Glutamatergic neuron (in vitro differentiated cells): ENCODE results near the gene OLFM1. TPM values are rescaled to one million over a fixed set of nuclear protein-coding genes. Genes with fewer than 3 reads are reported as not detected.

Experiments
- DNase-seq: peaks from one replicate; pipeline ENCODE4 v3.0.0; 2022
- H3K27ac Mint-ChIP-seq: one replicate; pipeline ENCODE4 v1.8.0; 2020; ENCODE audit warnings: mild to moderate bottlenecking, mixed read lengths, inconsistent platforms; ENCODE audit not compliant: unreplicated experiment
- H3K27me3 Mint-ChIP-seq: one replicate; pipeline ENCODE4 v1.8.0; 2020; ENCODE audit warnings: mild to moderate bottlenecking, moderate library complexity, mixed read lengths, inconsistent platforms; ENCODE audit not compliant: unreplicated experiment
- H3K36me3 Mint-ChIP-seq: one replicate; pipeline ENCODE4 v1.8.0; 2020; ENCODE audit warnings: mild to moderate bottlenecking, mixed read lengths, inconsistent platforms; ENCODE audit not compliant: unreplicated experiment
- H3K4me1 Mint-ChIP-seq: one replicate; pipeline ENCODE4 v1.8.0; 2020; ENCODE audit warnings: mild to moderate bottlenecking, low read depth, mixed read lengths, inconsistent platforms; ENCODE audit not compliant: unreplicated experiment
- H3K4me3 Mint-ChIP-seq: one replicate; pipeline ENCODE4 v1.8.0; 2020; ENCODE audit warnings: mild to moderate bottlenecking, mixed read lengths, inconsistent platforms; ENCODE audit not compliant: unreplicated experiment
- H3K9me3 Mint-ChIP-seq: one replicate; pipeline ENCODE4 v1.8.0; 2020; ENCODE audit warnings: mild to moderate bottlenecking, moderate library complexity, mixed read lengths, inconsistent platforms; ENCODE audit not compliant: unreplicated experiment
- total RNA-seq: library from RNA; stranded (reverse); fragmentation: NEBNext Ultra II Directional; extraction: Animal tissue kit (Norgen Biotek cat#: 25700); gene quantifications from one replicate; pipeline ENCODE4 v1.2.1, GENCODE V29; 2021; ENCODE audit not compliant: unreplicated experiment
- TF ChIP-seq, protein P1 (sequence below): fragments of 200-600 bp; sonication (generic); IDR thresholded peaks from one replicate; pipeline ENCODE4 v1.5.0; 2021; ENCODE audit not compliant: partially characterized antibody, unreplicated experiment

Gene OLFM1
- total RNA-seq, 1 donor from 2014 or later, result 387 TPM

DNA sequence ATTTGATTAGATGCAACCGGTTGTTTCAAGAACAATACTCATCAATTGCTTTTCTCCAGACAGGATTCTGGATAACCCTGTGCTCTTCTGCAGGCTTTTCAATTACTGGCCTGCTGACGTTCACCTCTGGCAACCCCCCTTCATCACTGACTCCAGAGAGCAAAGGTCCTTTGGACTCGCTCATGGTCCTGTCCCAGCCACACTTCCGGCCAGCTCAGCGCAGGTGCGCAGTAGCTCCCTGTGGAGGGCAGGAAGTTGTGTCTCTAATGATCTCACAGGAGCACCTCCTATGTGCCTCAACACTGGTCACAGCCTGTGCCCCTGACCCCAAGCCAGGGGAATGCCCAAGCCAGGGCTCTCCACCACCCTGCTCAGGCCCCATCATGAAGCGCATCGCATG, 44.0 kb downstream of the OLFM1 start:
- DNase-seq, result no peak
- peaks cover 12% of the 10 kb centered on the region for H3K27me3 Mint-ChIP-seq
- H3K36me3 Mint-ChIP-seq, result no peaks in the 10 kb centered on the region
- H3K27ac Mint-ChIP-seq, result no peak overlapping the region
- TF ChIP-seq, protein P1, sequence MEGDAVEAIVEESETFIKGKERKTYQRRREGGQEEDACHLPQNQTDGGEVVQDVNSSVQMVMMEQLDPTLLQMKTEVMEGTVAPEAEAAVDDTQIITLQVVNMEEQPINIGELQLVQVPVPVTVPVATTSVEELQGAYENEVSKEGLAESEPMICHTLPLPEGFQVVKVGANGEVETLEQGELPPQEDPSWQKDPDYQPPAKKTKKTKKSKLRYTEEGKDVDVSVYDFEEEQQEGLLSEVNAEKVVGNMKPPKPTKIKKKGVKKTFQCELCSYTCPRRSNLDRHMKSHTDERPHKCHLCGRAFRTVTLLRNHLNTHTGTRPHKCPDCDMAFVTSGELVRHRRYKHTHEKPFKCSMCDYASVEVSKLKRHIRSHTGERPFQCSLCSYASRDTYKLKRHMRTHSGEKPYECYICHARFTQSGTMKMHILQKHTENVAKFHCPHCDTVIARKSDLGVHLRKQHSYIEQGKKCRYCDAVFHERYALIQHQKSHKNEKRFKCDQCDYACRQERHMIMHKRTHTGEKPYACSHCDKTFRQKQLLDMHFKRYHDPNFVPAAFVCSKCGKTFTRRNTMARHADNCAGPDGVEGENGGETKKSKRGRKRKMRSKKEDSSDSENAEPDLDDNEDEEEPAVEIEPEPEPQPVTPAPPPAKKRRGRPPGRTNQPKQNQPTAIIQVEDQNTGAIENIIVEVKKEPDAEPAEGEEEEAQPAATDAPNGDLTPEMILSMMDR, result no peak
- H3K4me1 Mint-ChIP-seq, result peaks cover 55% of the 10 kb centered on the region
- no peaks in the 10 kb centered on the region for H3K9me3 Mint-ChIP-seq
- no peak overlapping the region for H3K4me3 Mint-ChIP-seq

DNA sequence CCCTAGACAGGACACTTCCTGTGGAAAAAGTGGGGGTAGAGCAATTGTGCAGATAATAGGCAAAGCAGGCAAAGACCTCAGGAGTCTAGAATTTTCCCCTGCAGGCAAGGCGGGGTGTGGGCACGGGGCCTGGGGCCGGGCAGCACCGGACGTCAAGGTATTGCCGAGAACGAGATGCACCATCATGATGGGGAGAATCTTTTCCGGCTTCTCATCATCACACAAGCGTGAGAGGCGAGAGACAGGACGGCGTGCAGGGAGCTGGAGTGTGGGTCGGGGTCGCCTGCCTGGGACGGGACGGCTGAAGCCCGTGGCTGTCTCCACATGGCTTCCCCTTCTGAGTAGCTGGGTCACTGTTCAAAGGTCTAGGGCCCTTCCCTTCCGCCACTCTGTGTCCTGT, 44.5 kb downstream of the OLFM1 start:
- H3K36me3 Mint-ChIP-seq, result no peaks in the 10 kb centered on the region
- DNase-seq, result no peak
- peaks cover 12% of the 10 kb centered on the region for H3K27me3 Mint-ChIP-seq
- TF ChIP-seq, protein P1, result no peak
- no peak overlapping the region for H3K27ac Mint-ChIP-seq
- no peak overlapping the region for H3K4me3 Mint-ChIP-seq
- peaks cover 55% of the 10 kb centered on the region for H3K4me1 Mint-ChIP-seq
- H3K9me3 Mint-ChIP-seq, result no peaks in the 10 kb centered on the region

DNA sequence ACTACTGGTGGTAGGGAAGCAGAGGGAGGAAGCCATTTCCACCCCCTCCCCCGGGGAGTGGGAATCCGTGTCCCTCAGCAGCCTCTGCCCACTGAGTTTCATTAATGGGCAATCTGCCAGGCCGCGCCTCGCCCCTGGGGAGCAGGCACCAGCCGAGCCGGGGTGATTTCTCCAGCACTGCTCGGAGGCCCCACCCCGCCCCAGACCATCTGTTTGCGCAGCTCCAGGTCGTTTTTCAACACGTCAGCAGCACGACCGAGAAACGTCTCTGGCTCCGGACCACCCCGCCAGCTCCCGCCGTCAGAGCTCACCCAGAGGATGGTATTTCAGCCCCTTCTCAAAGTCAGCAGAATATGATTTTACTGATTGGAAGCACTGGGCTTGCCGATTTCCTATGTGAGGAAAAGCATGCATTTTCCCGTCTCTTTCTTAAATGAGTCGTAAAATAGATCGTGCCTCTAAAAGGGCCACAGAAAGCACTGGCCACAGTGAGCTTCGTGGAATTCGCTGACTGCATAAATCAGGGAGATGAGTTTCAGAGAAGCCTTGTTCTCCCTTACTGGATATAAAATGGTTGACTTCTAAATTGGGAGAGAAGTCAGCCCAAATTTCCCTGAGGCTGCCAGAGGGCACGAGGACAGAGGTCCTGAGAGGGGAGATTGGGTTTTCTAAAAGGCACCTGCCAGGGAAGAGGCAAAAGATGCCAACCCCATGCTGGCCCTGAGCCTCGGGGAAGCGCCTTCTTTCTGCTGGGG, 47.0 kb downstream of the OLFM1 start:
- Mint-ChIP-seq H3K4me3 (peak overlapping the region; percentile 46), H3K27me3 (peaks cover 10% of the 10 kb centered on the region), H3K27ac (peak overlapping the region; percentile 75), H3K4me1 (peaks cover 47% of the 10 kb centered on the region), H3K9me3 (peaks cover 4% of the 10 kb centered on the region), H3K36me3 (peaks cover 10% of the 10 kb centered on the region)
- TF ChIP-seq, protein P1, result no peak
- DNase-seq, result peak; percentile 69

DNA sequence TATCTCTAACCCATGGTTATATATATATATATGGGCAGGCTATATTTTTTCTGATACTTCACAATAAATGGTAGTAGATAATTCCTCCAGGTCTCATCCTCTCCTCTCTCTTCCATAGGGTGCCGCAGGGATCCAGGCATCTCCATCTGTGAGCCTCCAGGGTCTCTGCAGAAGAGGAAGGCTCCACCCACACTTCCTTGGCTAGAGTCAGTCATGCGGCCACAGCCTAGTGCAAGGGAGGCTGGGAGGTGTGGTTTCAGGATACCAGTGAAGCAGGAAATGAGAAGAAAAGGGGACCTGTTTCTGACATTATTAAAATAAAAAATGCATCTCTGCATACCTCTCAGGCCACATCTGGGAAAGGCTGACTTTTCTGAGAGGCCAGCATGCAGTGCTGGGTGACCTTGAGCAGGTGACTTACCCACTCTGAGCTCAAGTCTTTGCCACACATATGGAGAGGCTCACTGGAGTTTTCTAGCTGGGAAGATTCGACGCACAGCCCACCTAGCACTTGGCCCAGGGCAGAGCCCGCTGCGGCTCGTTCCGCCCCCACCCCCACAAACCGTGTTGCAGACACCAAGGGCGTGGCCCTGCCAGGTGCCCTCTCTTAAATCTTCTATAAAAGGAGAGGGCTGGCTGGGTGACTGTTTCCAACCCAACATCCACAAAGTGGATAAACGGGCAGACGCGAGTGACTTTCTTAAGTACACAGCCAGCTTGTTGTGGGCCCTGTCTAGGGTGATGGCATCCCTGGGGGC, 47.9 kb downstream of the OLFM1 start:
- DNase-seq, result no peak
- peak overlapping the region; percentile 46 for H3K4me3 Mint-ChIP-seq
- peaks cover 10% of the 10 kb centered on the region for H3K36me3 Mint-ChIP-seq
- H3K27me3 Mint-ChIP-seq, result peaks cover 10% of the 10 kb centered on the region
- H3K27ac Mint-ChIP-seq, result peak overlapping the region; percentile 75
- TF ChIP-seq, protein P1, result no peak
- H3K4me1 Mint-ChIP-seq, result peaks cover 45% of the 10 kb centered on the region
- peaks cover 5% of the 10 kb centered on the region for H3K9me3 Mint-ChIP-seq

DNA sequence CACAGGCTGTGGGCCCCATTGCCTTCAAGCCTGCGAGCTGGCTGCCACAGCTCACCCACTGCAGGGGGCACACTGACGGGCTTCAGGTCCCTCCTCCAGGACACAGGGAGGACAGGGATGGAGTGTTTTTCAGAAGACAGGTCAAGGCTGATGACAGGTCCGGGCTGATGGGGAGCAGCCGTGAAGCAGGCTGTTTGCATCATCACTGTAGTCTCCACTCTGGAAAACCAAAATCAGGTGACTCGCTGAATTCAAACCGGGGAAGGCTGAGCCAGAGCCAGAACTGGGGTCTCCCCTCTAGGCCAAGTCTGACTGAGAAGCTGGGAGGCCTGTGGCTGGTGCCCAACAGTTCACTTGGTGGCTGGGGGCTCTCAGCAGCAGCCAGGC, 48.5 kb downstream of the OLFM1 start:
- H3K27me3 Mint-ChIP-seq, result peaks cover 10% of the 10 kb centered on the region
- DNase-seq, result no peak
- peak overlapping the region; percentile 93 for H3K27ac Mint-ChIP-seq
- peaks cover 10% of the 10 kb centered on the region for H3K36me3 Mint-ChIP-seq
- TF ChIP-seq, protein P1, result no peak
- H3K4me1 Mint-ChIP-seq, result peaks cover 45% of the 10 kb centered on the region
- peaks cover 5% of the 10 kb centered on the region for H3K9me3 Mint-ChIP-seq
- no peak overlapping the region for H3K4me3 Mint-ChIP-seq
